MM.1S (cell line): ENCODE measurements around the gene STRA6.

Experiments used
- EZH2 ChIP-seq: fragments of 300-600 bp; sonication (generic); optimal IDR thresholded peaks from 2 replicates; pipeline ENCODE3; 2017; ENCODE audit warnings: low read depth, mild to moderate bottlenecking, antibody characterized with exemption, low read length, mixed read lengths
- TF ChIP-seq, protein P1 (sequence below): fragments of 300-600 bp; sonication (generic); IDR thresholded peaks from 2 replicates; pipeline ENCODE4 v1.5.1; 2016; ENCODE audit warnings: antibody characterized with exemption, low read length, mixed read lengths

DNA sequence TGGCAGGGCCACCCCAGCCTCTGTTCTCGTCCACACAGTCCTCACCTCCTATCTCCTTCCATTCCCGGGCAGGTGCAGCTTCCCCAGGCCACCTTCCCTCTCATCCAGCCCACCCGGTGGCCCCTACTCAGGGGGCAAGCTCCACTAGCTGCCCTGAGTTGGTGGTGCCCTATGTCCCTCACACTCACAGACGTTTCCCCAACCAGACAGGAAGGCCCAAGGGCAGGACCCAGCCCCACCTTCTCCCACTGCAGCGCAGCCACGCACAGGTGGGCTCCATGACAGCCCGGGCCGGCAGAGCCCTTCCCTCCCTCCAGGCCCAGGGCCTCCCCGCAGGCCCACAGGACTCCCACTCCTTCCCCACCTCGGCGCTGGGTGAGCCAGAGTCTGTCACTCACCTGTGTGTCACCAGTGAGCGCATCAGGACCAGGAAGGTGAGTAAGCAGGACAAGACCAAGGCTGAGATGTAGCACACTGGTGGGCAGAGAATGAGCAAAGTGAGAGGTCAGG lies 17.9 kb downstream of the STRA6 start:
- TF ChIP-seq, protein P1, sequence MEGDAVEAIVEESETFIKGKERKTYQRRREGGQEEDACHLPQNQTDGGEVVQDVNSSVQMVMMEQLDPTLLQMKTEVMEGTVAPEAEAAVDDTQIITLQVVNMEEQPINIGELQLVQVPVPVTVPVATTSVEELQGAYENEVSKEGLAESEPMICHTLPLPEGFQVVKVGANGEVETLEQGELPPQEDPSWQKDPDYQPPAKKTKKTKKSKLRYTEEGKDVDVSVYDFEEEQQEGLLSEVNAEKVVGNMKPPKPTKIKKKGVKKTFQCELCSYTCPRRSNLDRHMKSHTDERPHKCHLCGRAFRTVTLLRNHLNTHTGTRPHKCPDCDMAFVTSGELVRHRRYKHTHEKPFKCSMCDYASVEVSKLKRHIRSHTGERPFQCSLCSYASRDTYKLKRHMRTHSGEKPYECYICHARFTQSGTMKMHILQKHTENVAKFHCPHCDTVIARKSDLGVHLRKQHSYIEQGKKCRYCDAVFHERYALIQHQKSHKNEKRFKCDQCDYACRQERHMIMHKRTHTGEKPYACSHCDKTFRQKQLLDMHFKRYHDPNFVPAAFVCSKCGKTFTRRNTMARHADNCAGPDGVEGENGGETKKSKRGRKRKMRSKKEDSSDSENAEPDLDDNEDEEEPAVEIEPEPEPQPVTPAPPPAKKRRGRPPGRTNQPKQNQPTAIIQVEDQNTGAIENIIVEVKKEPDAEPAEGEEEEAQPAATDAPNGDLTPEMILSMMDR = no peak
- TF ChIP-seq EZH2 = no peak
